ENCODE results near the gene HSD3B7.
A peak's percentile ranks its signal among the peaks of the same experiment; 100 is the strongest.
"Not testable (repeated sequence)": the region's sequence is repeated elsewhere in the genome, so short reads cannot be mapped to it uniquely, and the experiment has no call there.

The HSD3B7 gene

DNA sequence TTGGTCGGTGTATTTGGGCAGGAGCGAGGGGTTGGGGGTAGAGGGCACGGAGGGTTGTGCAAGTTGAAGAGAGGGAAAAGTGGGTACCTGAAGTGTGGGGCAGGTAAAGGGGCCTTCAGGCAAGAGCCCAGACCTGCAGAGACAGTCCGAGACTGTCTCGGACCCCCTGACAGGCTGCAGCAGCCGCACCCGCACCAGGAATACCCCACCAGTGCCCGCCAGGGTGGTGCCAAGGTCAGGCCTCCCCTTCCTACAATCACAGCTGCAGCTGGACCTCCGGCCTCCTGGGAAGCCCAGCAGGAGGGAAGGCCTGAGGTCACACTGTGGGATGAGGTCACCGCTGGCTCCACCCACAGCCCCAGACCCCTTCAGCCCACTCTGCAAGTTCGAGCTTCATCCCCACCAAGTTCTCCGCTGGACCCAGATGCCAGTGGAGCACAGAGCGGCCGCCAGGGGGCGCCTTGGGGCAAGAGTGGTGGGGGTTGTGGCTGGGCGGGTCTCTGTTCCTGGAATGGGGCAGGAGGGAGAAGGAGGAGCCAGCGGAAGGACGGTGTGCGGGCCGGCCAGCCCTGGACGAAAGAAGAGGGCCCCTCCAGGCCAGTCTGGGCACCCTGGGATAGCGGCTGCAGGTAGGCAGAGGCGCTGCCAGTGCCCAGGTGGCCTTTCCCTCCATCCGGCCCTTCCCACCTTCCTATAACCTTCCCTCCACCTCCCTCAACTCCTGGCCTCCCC lies at the start of gene HSD3B7:
Gene HSD3B7, plus strand, starts transcription at position 539 of the 732 bp plus-strand sequence. CDS start 452 bp downstream, outside the sequence.
- DNase-seq = peak; percentile 63 to 72

DNA sequence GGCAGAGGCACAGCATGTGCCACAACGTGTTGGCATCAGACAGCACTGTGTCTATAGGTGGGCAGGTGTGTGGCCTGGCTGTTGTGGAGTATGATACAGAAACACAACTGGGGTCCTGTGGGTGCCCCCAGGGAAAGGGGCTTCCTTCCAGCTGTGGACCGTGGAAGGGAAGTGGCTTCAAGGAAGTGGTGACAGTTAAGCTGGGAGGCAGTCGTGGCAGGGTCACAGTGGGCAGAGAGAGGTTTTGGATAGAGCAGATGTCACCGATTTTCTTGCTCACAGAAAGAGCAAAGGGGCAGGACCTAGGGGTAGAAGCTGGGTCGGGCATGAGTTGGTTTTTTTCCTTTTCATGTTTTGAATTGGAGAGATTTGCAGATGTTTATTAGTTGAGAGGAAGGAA lies 47.3 kb upstream of the HSD3B7 start:
- no peak for DNase-seq

DNA sequence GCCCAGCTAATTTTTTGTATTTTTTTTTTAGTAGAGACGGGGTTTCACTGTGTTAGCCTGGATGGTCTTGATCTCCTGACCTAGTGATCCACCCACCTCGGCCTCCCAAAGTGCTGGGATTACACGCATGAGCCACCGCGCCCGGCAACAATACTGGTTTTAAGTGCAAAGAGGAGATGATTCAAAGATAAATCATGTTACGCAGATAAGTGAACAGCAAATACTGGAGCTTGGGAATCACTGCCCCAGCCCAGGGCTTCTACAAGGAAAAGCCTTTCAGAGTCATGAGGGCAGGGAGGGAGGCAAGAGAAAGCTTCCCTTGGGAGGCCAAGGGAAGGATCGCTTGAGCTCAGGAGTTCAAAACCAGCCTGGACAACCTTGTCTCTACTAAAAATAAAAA lies 45.4 kb upstream of the HSD3B7 start:
- DNase-seq = not testable (repeated sequence)

DNA sequence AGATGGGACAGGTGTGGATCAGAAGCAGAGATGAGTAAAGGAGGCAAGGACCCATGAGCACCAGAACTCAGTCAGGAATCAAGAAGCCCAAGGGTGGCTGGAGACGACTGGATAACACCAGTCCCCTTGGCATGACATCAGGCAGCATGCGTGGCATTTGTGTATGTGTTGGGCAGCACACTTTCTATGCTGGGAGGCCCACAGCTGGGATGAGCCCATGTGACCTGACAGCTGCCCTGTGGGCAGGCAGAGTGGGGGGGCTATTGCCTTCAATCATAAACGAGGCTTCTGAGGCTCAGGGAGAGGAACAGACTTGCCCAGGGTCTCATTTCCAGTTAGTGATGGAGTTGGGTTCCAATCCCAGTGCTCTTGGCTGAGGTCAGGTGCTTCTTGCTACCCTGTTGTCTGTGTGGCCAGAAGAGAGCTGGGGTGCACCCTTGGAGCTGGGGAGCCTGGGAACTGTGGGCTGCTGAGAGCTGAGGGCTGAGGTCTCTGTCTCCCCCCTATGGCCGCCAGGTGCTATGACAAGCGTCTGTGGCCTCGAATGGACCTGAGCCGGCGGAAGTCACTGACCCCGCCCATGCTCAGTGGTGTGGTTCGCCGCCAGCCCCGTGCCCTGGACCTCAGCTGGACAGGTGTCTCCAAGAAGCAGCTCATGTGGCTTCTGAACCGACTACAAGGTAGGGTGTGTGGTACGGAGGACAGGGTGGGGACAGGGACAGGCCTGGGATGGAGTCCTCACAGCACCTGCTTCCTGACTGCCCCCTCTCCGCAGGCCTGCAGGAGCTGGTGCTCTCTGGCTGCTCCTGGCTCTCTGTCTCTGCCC lies 43.2 kb upstream of the HSD3B7 start:
- peak; percentile 25 for DNase-seq

DNA sequence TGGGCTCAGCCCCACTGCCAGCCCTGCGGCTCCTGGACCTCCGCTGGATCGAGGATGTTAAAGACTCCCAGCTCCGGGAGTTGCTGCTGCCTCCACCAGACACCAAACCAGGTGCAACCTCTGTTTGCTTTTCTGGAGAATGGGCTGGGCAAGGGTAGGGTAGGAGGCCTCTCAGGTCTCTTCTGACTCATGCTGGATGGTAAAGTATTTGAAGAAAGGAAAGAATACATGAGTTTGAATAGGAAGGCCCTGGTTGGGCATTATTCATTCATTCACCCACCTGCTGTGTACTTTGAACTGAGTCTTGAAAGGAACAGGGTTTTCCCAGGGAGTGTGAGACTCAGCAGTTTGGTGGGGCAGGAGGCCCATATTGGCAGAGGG lies 42.6 kb upstream of the HSD3B7 start:
- DNase-seq = no peak

DNA sequence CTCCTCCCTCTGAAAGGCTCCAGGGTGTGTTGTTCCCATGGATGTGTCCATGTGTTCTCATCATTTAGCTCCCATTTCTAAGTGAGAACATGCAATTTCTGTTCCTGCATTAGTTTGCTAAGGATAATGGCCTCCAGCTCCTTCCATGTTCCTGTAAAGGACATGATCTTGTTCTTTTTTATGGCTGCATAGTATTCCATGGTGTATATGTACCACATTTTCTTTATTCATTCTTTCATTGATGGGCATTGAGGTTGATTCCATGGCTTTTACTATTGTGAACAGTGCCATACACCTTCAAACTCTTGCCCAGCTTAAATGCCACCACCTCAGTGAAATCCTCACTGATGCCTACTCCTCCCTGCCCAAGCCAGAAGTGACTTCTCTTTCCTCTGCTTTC lies 40.7 kb upstream of the HSD3B7 start:
- no peak for DNase-seq

DNA sequence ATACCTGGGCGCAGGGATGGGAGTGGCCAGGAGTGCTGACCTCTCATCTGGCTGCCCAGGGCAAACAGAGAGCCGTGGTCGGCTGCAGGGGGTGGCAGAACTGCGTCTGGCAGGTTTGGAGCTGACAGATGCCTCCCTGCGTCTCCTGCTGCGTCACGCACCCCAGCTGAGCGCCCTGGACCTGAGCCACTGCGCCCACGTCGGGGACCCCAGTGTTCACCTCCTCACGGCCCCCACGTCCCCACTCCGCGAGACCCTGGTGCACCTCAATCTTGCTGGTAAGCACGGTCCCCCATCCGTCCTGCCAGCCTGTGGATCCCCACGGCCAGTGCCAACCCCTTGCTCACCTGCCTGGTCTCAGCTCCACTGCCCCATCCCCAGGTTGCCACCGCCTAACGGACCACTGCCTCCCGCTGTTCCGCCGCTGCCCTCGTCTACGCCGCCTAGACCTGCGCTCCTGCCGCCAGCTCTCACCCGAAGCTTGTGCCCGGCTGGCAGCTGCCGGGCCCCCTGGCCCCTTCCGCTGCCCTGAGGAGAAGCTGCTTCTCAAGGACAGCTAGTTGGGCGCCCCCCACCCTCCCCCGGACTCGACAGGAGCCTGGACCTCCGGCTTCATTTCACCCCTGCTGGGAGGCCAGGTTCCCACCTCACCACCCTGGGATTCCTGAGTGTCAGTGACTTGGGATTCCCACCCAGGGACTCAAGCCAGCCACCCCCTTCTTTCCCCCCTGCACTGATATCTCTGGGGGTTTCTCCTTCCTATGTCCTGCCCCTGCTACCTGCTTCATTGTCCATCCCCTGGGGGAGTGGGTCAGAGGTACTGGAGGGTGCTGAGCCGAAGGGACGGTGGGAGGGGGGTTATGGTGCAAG lies 38.1 kb upstream of the HSD3B7 start:
- DNase-seq = no peak

DNA sequence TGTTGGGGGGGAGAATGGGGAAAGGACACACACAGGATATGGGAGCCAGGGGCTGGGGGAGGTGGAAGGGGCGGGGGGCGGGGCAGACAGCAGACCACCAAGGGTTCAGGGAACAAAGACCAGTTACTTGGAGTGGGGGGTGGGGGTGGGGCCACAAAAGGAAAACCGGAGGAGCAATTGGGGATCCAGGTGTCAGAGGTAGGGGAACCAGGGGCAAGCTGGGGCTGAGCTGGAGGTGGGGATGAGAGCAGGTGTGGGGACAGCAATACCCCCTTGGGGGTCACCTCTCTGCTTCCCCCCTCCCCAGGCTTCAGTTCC lies 37.5 kb upstream of the HSD3B7 start:
- DNase-seq = no peak

DNA sequence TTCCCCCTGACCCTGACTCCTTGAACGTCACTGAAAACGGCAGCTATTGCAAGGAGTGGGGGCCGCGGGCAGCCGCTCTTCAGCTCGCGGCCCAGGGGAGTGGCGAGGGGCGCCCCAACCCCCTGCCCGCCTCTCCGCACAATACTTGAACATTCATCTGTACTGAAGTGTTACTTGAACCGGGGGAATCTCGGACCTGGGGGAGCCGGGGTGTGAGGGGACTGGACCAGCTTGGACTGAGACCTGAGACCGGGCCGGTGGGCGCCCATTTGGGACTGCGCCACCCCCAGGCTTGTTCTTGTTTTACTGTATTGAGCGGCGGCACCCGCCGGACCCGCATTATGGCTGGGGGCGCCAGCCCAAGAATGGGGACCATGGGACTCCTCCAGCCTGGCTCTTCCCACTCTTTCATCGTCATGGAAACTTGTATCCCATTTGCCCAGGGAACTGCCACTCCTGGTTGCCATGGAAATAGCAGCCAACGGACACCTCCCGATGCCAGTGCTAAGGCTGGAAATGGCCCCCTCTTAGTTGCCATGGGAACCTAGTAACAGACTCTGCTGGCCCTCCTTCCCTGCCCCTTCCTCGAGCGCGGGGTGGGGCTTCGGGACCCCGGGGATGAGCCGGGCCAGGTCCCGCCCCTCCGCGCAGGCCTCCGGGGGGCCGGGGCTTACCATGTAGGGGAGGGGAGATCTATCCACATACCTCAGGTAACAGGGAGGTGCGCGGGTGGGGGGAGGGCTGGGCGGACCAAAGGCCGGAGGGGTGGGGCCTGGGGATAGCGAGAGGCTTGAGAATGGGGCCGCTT lies 36.9 kb upstream of the HSD3B7 start:
- peak; percentile 84 to 95 for DNase-seq

DNA sequence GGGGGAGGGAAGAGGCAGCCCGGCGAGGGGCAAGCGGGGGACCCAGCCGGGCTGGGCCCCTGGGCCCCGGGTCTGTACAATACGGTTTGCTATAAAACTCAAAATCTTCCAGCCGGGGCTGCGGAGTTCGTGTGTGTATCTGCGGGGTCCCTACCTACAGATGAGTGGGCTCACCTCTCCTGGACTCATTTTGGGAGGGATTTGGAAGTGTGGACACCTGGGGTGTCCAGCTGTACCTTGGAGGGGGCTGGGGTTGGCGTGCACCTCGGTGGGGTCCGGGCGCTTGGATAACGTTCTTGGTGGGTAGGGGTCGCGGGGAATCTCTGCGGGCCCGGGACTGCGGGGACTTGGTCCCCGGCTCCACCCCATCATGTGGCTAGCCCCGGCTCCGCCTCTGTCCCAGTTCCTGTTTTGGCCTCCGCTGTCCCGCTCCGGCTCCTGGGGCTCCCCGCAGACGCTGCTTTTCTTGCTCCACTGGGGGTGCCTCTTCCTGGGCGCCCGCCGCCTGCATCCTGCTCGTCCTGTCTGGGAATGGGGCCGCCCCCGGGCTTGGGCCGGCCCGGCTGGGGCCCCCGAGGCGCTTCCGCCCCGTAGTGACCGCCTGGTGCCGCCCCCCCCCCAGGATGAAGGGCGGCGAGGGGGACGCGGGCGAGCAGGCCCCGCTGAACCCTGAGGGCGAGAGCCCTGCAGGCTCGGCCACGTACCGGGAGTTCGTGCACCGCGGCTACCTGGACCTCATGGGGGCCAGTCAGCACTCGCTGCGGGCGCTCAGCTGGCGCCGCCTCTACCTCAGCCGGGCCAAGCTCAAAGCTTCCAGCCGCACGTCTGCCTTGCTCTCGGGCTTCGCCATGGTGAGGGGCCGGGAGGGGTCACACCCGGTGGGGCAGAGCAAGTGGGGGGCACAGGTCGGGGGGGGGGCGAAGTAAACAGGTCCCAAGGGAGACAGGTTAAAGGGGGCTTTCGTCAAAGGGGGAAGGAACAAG lies 36.0 kb upstream of the HSD3B7 start, which contains the start of gene ORAI3:
Gene ORAI3, plus strand, starts transcription at position 402 of the 983 bp plus-strand sequence. Its CDS starts 222 bp downstream, at position 624.
- peak; percentile 55 to 64 for DNase-seq

DNA sequence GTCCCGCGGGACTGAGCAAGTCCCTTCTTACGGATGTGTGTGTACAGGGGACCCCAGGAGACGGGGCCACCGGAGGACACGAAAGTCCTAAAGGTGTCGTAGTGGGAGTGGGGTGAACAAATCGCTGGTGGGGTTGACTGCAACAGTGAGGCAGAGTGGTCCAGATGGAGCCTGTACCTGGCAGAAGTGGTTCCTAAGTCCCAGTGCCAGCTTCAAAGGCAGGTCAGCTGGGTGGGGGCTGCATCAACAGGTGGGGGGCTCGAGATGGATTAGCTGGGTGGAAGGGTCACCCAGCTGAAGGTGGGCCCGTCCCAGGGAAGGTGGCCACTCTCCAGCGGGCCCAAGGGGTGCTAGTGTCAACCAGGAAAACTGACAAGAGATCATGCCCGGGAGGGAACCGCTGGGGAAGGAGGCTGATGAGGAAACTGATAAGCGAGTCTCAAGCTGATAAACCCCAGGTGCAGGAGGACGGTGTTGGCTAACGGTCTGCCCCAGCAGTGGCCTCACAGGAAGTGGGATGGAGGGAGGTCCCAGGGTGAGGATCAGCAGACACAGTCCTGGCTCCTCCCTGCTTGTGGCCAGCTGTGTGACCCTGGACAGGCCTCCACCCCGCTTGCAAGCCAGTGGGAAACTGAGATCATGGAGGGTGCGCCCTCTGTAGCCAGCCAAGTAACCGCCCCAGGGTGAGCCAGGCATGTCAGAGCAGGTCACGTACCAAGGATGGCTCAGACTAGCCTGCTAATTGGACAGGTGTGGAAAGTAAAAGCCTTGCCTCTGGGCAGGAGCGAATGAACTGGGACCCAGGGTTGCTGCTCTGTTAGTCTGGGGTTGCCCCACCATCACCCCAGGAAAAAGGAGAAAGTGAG lies 35.1 kb upstream of the HSD3B7 start:
- peak in 1 of 2 donors; percentile 15 for DNase-seq

DNA sequence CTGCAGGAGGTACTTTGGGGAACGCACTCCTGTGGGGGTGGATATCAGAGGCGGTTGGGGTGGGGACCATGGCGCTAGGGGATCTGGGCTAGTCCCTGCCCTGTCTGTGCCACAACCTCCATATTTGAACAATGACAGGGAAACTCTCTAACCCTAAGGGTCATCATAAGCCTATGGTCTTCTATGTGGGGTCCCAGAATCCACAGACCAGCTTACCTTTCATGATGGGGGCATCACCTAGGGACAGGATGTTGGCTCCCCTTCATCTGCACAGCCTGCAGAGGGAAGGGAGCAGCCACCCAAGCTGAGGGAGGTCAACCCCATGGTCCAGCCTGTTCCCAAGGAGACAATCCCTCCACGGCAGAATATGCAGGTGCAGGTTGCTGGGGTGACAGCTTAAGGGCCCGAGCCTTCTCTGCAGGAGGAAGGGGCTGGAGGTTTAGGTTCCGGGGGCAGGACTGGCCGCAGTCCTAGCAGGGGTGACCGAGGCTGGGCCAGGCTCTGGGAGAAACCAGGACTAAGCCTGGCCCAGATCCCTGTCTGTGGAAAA lies 34.4 kb upstream of the HSD3B7 start:
- no peak for DNase-seq

DNA sequence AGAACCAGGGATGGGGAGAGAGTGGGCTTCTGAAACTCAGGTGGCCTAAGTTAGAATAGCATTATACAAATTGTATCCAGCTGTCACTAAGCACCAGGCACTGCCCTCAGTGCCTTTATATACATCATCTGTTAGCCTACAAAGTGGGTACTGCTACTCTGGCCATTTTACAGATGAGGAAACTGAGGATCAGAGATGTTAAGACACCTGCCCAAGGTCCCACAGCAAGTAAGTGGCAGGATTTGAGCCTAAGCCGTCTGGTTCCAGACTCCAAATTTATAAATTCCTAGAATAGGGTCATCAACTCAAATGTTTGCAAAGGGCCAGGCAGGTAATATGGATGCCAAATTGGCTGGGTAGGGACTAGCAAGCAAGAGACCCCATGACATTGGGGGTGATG lies 33.8 kb upstream of the HSD3B7 start:
- no peak for DNase-seq

DNA sequence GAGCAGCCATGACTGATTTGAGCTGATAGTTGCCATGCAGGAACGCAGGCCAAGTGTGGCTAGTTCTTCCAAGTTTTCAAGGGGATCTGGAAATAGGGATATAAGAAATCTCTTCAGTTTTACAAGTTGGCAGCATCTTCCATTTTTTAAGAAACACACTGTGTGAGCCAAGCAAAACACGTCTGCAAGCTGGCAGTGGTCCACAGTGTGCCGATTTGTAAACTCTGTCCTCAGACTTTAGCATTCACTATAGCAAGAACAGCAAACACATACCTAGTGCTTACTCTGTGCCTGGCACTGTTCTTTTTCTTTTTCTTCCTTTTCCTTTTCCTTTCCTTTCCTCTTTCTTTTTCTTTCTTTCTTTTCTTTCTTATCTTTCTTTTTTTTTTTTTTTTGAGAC lies 33.3 kb upstream of the HSD3B7 start:
- no peak for DNase-seq

DNA sequence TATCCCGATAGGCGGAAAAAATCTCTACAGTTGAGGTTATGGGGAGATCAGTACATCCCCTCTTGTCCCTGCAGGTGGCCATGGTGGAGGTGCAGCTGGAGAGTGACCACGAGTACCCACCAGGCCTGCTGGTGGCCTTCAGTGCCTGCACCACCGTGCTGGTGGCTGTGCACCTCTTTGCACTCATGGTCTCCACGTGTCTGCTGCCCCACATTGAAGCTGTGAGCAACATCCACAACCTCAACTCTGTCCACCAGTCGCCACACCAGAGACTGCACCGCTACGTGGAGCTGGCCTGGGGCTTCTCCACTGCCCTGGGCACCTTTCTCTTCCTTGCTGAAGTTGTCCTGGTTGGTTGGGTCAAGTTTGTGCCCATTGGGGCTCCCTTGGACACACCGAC lies 31.9 kb upstream of the HSD3B7 start:
- DNase-seq = no peak

DNA sequence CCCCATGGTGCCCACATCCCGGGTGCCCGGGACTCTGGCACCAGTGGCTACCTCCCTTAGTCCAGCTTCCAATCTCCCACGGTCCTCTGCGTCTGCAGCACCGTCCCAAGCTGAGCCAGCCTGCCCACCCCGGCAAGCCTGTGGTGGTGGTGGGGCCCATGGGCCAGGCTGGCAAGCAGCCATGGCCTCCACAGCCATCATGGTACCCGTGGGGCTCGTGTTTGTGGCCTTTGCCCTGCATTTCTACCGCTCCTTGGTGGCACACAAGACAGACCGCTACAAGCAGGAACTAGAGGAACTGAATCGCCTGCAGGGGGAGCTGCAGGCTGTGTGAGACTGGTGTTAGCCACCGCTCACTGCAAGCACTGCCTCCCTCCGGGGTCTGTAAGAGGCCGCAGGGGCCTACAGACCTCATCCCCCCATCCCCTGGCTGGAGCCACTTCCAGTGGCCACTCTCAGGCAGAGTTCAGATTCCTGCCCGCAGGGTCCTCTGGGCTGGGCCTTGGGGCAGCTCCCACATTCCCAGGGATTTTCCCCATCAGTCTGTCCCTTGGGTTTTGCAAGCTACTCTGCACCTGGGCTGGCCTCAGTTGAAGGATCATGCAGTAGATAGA lies 31.4 kb upstream of the HSD3B7 start:
- peak; percentile 13 to 37 for DNase-seq

DNA sequence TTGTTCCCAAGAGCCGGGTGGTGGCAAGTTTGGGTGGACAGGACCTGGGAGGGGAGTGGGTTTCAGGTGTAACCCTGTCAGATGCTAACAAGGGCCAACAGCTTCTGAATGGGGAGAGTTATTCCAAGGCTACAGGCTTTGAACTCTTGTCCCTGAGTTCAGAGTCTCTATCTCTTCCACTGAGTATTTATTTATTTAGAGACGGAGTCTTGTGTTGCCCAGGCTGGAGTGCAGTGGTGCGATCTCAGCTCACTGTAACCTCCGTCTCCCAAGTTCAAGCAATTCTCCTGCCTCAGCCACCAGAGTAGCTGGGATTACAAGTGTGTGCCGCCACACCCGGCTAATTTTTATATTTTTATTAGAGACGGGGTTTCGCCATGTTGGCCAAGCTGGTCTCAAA lies 30.0 kb upstream of the HSD3B7 start:
- no peak for DNase-seq

DNA sequence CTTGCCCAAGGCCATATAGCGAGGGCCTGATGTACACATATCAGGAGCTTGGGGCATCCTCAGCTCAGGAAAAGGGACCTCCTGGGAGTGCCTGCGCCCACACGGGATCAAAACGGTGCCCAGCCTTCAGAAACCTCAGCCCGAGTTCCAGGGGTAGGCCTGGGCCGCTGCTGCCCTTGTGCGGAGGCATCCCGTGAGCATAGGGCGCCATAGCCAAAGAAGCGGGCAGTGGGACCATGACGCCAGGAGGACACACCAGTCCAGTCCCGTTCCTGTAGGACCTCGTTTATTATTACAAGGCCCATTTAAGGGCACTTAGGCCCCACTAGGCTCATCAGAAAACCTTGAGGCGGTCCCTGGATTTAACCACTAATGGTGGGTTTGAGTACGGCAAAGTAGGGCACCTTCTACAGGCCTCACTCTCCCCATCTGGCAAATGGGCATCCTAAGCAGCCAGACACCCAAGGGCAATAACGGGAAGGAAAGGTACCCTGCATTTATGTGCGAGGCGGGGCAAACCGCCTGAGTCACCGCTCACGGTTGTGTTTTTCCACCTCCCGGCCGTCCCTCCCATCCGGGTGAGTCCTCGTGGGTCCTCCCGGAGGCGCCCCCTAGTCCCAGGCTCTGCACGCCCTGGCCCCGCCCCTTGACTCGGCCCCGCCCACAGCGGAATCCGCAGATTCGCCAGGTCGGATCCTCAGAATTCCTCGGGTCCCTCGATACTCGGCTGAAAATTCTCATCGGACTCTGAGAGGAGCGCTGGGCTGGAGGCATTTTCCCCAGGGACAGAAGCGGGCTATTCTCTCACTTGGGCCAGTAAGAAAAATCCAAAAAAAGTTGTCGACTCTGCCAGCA lies 28.2 kb upstream of the HSD3B7 start:
- peak; percentile 70 to 73 for DNase-seq

All from hippocampal formation (tissue), 2 donors.